CD4-positive, alpha-beta memory T cell (primary cell): Measurements from ENCODE around the gene CMKLR1. TPM values are rescaled to one million over a fixed set of nuclear protein-coding genes. Genes with fewer than 3 reads are reported as not detected.

Experiments used
- CTCF ChIA-PET: fragments of 350-600 bp; sonication (Branson Sonifier 250); formaldehyde crosslinking; loops from one replicate; lab custom pipeline; 2021; ENCODE audit warnings: inconsistent platforms; ENCODE audit not compliant: partially characterized antibody; lab: Charles Lee
- POLR2A ChIA-PET: fragments of 350-600 bp; sonication (Branson Sonifier 250); formaldehyde crosslinking; loops from one replicate; lab custom pipeline; 2021; ENCODE audit not compliant: partially characterized antibody; lab: Charles Lee
- DNase-seq, 5 donors: peaks; one replicate each; pipeline versions ENCODE4 v3.0.0 to v3.0.0-alpha.2; 2020 to 2022; ENCODE audit warnings: mixed read lengths in 1 of 5
- H3K27ac ChIP-seq: one replicate; pipeline ENCODE4 v1.7.0; 2013; ENCODE audit warnings: low read depth, low read length
- H3K27me3 ChIP-seq: 2 replicates; pipeline ENCODE4 v1.7.0; 2013; ENCODE audit warnings: mild to moderate bottlenecking, low read length, moderate library complexity; ENCODE audit not compliant: insufficient read depth
- H3K36me3 ChIP-seq: 2 replicates; pipeline ENCODE4 v1.7.0; 2013; ENCODE audit warnings: mild to moderate bottlenecking, low read length, moderate library complexity; ENCODE audit not compliant: insufficient read depth
- H3K4me1 ChIP-seq: 2 replicates; pipeline ENCODE4 v1.7.0; 2013; ENCODE audit warnings: mild to moderate bottlenecking, low read length, moderate library complexity; ENCODE audit not compliant: insufficient read depth
- H3K4me3 ChIP-seq, 2 donors: one replicate each; pipeline ENCODE4 v1.7.0; 2013; ENCODE audit warnings: low read length in 2 of 2, mild to moderate bottlenecking in 1 of 2
- H3K9me3 ChIP-seq, 2 donors: one replicate each; pipeline ENCODE4 v1.7.0; 2013; ENCODE audit warnings: low read length in 2 of 2, control low read depth in 1 of 2; ENCODE audit not compliant: control insufficient read depth in 1 of 2
- H3K27ac Mint-ChIP-seq, 7 donors: one replicate each; pipeline ENCODE4 v1.8.0; 2020 to 2021; ENCODE audit warnings: mixed read lengths in 7 of 7, mild to moderate bottlenecking in 6 of 7, inconsistent platforms in 3 of 7, moderate library complexity in 3 of 7
- H3K27me3 Mint-ChIP-seq, 2 donors: one replicate each; pipeline ENCODE4 v1.8.0; 2020 to 2021; ENCODE audit warnings: mixed read lengths in 2 of 2
- H3K36me3 Mint-ChIP-seq, 2 donors: one replicate each; pipeline ENCODE4 v1.8.0; 2020 to 2021; ENCODE audit warnings: mixed read lengths in 2 of 2, inconsistent platforms in 1 of 2, mild to moderate bottlenecking in 1 of 2
- H3K4me1 Mint-ChIP-seq, 4 donors: one replicate each; pipeline ENCODE4 v1.8.0; 2020 to 2021; ENCODE audit warnings: mixed read lengths in 4 of 4, mild to moderate bottlenecking in 1 of 4
- H3K4me3 Mint-ChIP-seq, 8 donors: one replicate each; pipeline ENCODE4 v1.8.0; 2020 to 2021; ENCODE audit warnings: mixed read lengths in 8 of 8, mild to moderate bottlenecking in 7 of 8, moderate library complexity in 6 of 8, inconsistent platforms in 3 of 8
- H3K9me3 Mint-ChIP-seq, 8 donors: one replicate each; pipeline ENCODE4 v1.8.0; 2020 to 2021; ENCODE audit warnings: mixed read lengths in 8 of 8, mild to moderate bottlenecking in 5 of 8, inconsistent platforms in 3 of 8, moderate library complexity in 1 of 8
- intact Hi-C: fragments of 100-400 bp; cut with micrococcal nuclease; formaldehyde crosslinking; loops from one replicate; pipeline ENCODE4 v1.15.1; 2023
- polyA plus RNA-seq, 2 donors: library from polyadenylated mRNA; unstranded; fragments of 300-500 nt; fragmentation: Illumina TruSeq; gene quantifications; one replicate each; pipeline ENCODE4 v1.2.3, GENCODE V29; 2021
- total RNA-seq, 2 experiments: library from RNA; stranded (reverse); gene quantifications; one replicate each; pipeline ENCODE4 v1.2.3, GENCODE V29; 2021

CMKLR1 gene
- total and polyA plus RNA-seq, 4 experiments from 2014 or later, result 0.08 to 0.94 (median 0.87) TPM; not detected in 1

DNA sequence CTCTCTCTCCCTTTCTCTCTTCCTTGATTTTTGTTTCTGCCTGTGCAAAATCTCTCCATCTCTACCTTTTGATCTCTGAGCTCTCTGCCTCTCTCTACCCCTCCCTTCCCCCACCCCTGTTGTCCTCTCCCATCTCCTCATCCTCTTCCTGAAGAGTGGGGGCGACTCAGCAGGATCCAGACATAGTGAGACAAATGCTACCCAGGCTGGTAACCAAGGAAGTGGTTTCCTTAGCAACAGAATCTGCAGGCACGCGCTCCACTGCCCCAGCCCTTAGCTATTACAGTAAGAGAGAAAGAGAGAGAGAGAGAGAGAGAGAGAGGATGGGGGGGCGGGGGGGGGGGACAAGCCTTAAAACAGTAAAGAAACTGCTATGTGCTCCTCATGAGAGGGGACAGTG, 85.6 kb downstream of the CMKLR1 start:
- Histone ChIP-seq H3K9me3 (no peaks in the 10 kb centered on the region), H3K27me3 (no peaks in the 10 kb centered on the region), H3K4me1 (no peaks in the 10 kb centered on the region), H3K36me3 (no peaks in the 10 kb centered on the region), H3K27ac (no peak overlapping the region), H3K4me3 (no peak overlapping the region)
- no peak overlapping the region for H3K4me3 Mint-ChIP-seq
- peak overlapping the region in 1 of 7 donors; percentile 63 for H3K27ac Mint-ChIP-seq
- no peak for DNase-seq
- intact Hi-C loops, result no loop called here
- peaks cover 0 to 3% (median 1%) of the 10 kb centered on the region in 4 donors for H3K4me1 Mint-ChIP-seq
- peaks cover 0 to 4% (median 0%) of the 10 kb centered on the region in 8 donors for H3K9me3 Mint-ChIP-seq
- no peaks in the 10 kb centered on the region for H3K36me3 Mint-ChIP-seq
- POLR2A ChIA-PET, result interaction anchor here (1.6 kb wide), 1 partner anchor 13 kb away, joined by 3 read pairs; no protein-coding TSS in a partner anchor
- CTCF ChIA-PET, result no interaction called here
- peaks cover 8 to 21% of the 10 kb centered on the region in 2 donors for H3K27me3 Mint-ChIP-seq

DNA sequence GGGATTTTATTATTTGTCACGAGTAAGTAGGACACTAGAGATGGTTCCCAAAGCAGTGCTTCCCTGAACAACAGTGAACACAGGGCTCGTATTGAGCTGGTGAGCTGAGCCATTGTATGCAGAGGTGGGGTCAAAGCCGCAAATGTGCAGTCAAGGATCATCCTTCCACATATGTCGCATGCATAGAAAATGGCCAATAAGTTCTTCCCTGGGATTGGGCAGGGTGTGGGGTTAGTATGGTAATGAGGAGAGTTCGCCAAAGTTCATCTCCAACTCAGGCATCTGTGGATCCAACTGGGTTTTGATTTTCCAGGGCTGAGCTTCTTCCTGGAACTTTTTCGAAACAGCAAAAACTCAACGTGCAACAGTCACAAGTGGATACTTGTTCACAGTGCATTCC, 86.6 kb downstream of the CMKLR1 start:
- no peaks in the 10 kb centered on the region for H3K36me3 Mint-ChIP-seq
- CTCF ChIA-PET, result no interaction called here
- H3K9me3 Mint-ChIP-seq, result peaks cover 0 to 2% (median 0%) of the 10 kb centered on the region in 8 donors
- no peak for DNase-seq
- H3K27ac Mint-ChIP-seq, result no peak overlapping the region
- H3K27me3 Mint-ChIP-seq, result peaks cover 8 to 21% of the 10 kb centered on the region in 2 donors
- Histone ChIP-seq H3K27ac (no peak overlapping the region), H3K9me3 (no peaks in the 10 kb centered on the region), H3K27me3 (no peaks in the 10 kb centered on the region), H3K36me3 (no peaks in the 10 kb centered on the region), H3K4me1 (no peaks in the 10 kb centered on the region), H3K4me3 (no peak overlapping the region)
- intact Hi-C loops, result no loop called here
- H3K4me1 Mint-ChIP-seq, result peaks cover 0 to 3% (median 1%) of the 10 kb centered on the region in 4 donors
- no peak overlapping the region for H3K4me3 Mint-ChIP-seq
- POLR2A ChIA-PET, result no interaction called here

DNA sequence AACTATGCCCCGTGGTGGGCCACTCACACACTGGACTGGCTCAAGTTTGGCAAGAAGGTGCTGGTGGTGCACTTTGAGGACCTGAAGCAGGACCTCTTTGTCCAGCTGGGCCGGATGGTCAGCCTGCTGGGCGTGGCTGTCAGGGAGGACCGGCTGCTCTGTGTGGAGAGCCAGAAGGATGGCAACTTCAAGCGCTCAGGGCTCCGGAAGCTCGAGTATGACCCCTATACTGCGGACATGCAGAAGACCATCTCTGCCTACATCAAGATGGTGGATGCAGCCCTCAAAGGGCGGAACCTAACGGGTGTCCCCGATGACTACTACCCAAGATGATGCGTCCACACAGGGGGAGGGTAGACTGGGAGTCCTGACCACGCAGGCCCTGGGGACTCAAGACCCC, 91.1 kb downstream of the CMKLR1 start:
- H3K36me3 Mint-ChIP-seq, result no peaks in the 10 kb centered on the region
- Histone ChIP-seq H3K4me1 (no peaks in the 10 kb centered on the region), H3K36me3 (no peaks in the 10 kb centered on the region), H3K27ac (no peak overlapping the region), H3K9me3 (no peaks in the 10 kb centered on the region), H3K4me3 (no peak overlapping the region), H3K27me3 (no peaks in the 10 kb centered on the region)
- intact Hi-C loops, result no loop called here
- ChIA-PET POLR2A (no interaction called here), CTCF (interaction anchor here (1.5 to 1.9 kb wide), 2 partner anchors 9 to 10 kb away, joined by 3 to 6 read pairs; no protein-coding TSS in a partner anchor)
- H3K9me3 Mint-ChIP-seq, result peaks cover 0 to 2% (median 0%) of the 10 kb centered on the region in 8 donors
- no peak overlapping the region for H3K27ac Mint-ChIP-seq
- H3K4me1 Mint-ChIP-seq, result no peaks in the 10 kb centered on the region
- no peak overlapping the region for H3K4me3 Mint-ChIP-seq
- H3K27me3 Mint-ChIP-seq, result peaks cover 5 to 18% of the 10 kb centered on the region in 2 donors
- no peak for DNase-seq

DNA sequence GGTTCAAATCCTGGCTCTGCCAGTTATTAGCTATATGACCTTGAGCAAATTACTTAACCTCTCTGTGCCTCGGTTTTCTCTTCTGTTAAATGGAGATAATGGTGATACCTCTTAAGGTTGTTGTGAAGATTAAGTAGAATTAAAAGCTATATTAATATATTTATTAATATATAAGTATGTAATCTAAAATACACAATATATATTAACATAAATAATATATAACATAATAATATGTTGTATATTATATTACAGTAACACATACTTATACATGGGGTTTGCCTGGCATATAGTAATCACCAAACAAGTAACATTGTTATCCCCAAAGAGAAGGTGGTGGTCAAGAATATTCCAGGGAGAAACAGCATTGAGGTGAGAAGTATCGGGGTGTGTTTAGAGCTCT, 92.0 kb downstream of the CMKLR1 start:
- H3K27me3 Mint-ChIP-seq, result peaks cover 5 to 15% of the 10 kb centered on the region in 2 donors
- DNase-seq, result no peak
- H3K9me3 Mint-ChIP-seq, result peaks cover 0 to 2% (median 0%) of the 10 kb centered on the region in 8 donors
- intact Hi-C loops, result no loop called here
- Histone ChIP-seq H3K27me3 (no peaks in the 10 kb centered on the region), H3K4me3 (no peak overlapping the region), H3K27ac (no peak overlapping the region), H3K4me1 (no peaks in the 10 kb centered on the region), H3K36me3 (no peaks in the 10 kb centered on the region), H3K9me3 (no peaks in the 10 kb centered on the region)
- CTCF ChIA-PET, result interaction anchor here (1.5 to 1.9 kb wide), 2 partner anchors 9 to 10 kb away, joined by 3 to 6 read pairs; no protein-coding TSS in a partner anchor
- H3K4me1 Mint-ChIP-seq, result no peaks in the 10 kb centered on the region
- H3K36me3 Mint-ChIP-seq, result no peaks in the 10 kb centered on the region
- no peak overlapping the region for H3K4me3 Mint-ChIP-seq
- no peak overlapping the region for H3K27ac Mint-ChIP-seq
- POLR2A ChIA-PET, result no interaction called here

DNA sequence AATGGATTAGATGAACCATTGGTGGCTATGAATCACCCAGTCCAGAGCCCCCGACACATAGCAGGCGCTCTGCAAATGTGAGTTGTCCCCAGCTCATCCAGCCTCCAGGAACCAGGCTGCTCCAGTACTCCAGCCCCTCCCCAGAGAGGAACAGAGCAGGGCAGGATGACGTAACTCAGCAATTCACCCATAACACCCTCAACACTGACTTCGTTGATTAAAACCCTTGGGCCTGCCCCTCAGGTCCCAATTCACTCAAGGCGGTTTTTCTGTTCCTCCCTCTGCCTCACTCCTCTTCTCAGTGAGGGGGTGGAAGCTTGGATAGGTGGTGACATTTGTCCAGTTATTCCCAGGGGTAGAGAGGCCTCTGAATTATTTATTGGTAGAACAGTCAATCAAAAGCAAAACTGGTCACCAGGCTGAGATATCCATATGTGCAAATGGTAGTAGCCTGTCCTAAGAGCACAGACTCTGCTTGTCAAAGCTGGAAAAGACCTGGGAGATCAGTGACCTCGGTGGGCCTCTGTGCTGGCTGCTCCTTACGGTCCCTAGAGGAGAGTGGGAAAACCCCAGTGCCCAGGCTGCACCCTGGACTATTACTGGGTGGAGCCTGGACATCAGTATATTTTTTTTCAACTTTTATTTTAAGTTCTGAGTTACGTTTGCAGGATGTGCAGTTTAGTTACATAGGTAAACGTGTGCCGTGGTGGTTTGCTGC, 97.0 kb downstream of the CMKLR1 start:
- no peak overlapping the region for H3K4me3 ChIP-seq
- H3K9me3 ChIP-seq, result no peaks in the 10 kb centered on the region
- ChIA-PET POLR2A (no interaction called here), CTCF (no interaction called here)
- no peak for DNase-seq
- no peaks in the 10 kb centered on the region for H3K36me3 ChIP-seq
- H3K27me3 ChIP-seq, result peaks cover 3% of the 10 kb centered on the region
- H3K36me3 Mint-ChIP-seq, result peaks cover 0 to 4% of the 10 kb centered on the region in 2 donors
- H3K27ac Mint-ChIP-seq, result no peak overlapping the region
- peaks cover 0 to 4% (median 0%) of the 10 kb centered on the region in 8 donors for H3K9me3 Mint-ChIP-seq
- intact Hi-C loops, result no loop called here
- no peak overlapping the region for H3K4me3 Mint-ChIP-seq
- H3K27me3 Mint-ChIP-seq, result peaks cover 9 to 11% of the 10 kb centered on the region in 2 donors
- H3K4me1 ChIP-seq, result no peaks in the 10 kb centered on the region
- H3K4me1 Mint-ChIP-seq, result peaks cover 0 to 2% (median 0%) of the 10 kb centered on the region in 4 donors
- no peak overlapping the region for H3K27ac ChIP-seq

DNA sequence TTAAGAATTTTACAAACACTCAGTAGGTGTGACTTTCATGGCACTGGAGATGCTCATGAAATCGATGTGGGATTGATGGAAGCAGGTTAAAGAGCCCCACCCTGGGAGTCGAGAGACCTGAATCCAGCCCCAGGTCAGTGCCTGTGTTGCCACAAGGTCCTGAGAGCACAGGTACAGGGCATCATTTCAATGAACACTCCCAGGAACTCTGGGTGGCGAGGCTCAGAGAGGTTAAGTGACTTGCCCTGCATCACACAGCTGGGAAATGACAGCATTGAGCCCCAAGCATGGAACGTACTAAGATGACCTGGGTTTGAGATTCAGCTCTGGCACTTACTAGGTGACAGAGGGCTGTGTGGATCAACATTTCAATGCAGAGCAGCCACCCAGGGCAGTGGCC, 98.2 kb downstream of the CMKLR1 start:
- no peaks in the 10 kb centered on the region for H3K36me3 ChIP-seq
- no peak overlapping the region for H3K4me3 Mint-ChIP-seq
- ChIA-PET CTCF (interaction anchor here (1.9 kb wide), 1 partner anchor 140 kb away, joined by 4 read pairs; no protein-coding TSS in a partner anchor), POLR2A (no interaction called here)
- intact Hi-C loops, result no loop called here
- no peak for DNase-seq
- no peak overlapping the region for H3K4me3 ChIP-seq
- peaks cover 11 to 17% of the 10 kb centered on the region in 2 donors for H3K27me3 Mint-ChIP-seq
- H3K4me1 Mint-ChIP-seq, result peaks cover 0 to 2% (median 0%) of the 10 kb centered on the region in 4 donors
- peaks cover 0 to 4% (median 0%) of the 10 kb centered on the region in 8 donors for H3K9me3 Mint-ChIP-seq
- H3K27ac Mint-ChIP-seq, result no peak overlapping the region
- H3K27ac ChIP-seq, result no peak overlapping the region
- H3K36me3 Mint-ChIP-seq, result peaks cover 0 to 4% of the 10 kb centered on the region in 2 donors
- no peaks in the 10 kb centered on the region for H3K9me3 ChIP-seq
- H3K27me3 ChIP-seq, result peaks cover 3% of the 10 kb centered on the region
- H3K4me1 ChIP-seq, result no peaks in the 10 kb centered on the region

DNA sequence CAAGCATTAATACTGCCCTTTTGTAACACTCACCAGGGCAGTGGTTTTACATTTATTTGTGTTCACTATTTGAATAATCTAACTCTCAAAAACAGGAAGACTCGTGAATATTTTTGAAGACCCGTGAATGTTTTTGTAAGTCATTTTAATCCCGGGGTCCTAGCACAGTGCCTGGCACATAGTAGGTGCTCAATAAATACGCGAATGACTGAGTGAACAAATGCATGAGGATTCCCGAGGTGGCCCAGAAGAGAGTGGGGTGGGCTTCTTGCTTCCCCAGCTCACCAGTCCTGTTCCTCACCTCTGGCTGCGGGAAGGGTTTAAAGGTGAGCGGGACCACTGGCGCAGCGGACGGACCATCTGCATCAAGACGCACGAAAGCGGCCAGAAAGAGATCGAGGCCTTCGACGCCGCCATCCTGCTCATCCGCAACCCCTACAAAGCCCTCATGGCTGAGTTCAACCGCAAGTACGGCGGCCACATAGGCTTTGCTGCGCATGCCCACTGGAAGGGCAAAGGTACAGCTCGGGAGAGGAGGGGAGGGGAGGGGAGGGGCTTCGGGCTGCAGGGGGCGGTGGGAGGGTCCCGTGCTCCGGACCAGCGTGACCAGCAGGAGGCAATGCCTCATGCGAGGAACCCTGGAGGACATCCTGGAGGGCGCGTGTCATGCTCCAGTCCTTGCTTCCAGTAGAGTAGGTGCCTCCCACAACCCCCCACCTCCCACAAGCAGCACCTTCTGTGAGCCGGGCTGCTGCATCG, 98.9 kb downstream of the CMKLR1 start:
- Histone ChIP-seq H3K9me3 (no peaks in the 10 kb centered on the region), H3K36me3 (no peaks in the 10 kb centered on the region), H3K27me3 (peaks cover 3% of the 10 kb centered on the region), H3K4me3 (no peak overlapping the region), H3K4me1 (no peaks in the 10 kb centered on the region), H3K27ac (no peak overlapping the region)
- CTCF ChIA-PET, result interaction anchor here (1.9 kb wide), 1 partner anchor 141 kb away, joined by 4 read pairs; no protein-coding TSS in a partner anchor
- no peak for DNase-seq
- POLR2A ChIA-PET, result no interaction called here
- Mint-ChIP-seq H3K36me3 (peaks cover 0 to 4% of the 10 kb centered on the region in 2 donors), H3K9me3 (peaks cover 0 to 4% (median 0%) of the 10 kb centered on the region in 8 donors), H3K27me3 (peaks cover 11 to 17% of the 10 kb centered on the region in 2 donors), H3K4me1 (peaks cover 0 to 2% (median 0%) of the 10 kb centered on the region in 4 donors), H3K4me3 (no peak overlapping the region), H3K27ac (no peak overlapping the region)
- intact Hi-C loops, result no loop called here
